CD14-positive monocyte (primary cell): Measurements from ENCODE around the gene UBE2G2. TPM values are rescaled to one million over a fixed set of nuclear protein-coding genes. Genes with fewer than 3 reads are reported as not detected.

ENCODE experiments used
- DNase-seq, 3 donors: peaks; one replicate each; pipeline ENCODE4 v3.0.0-alpha.2; 2011 to 2022
- H2AFZ ChIP-seq: 2 replicates; pipeline ENCODE4 v1.6.0; 2012; ENCODE audit warnings: mild to moderate bottlenecking, low read depth, low read length, inconsistent platforms; ENCODE audit not compliant: insufficient read depth, poor library complexity, severe bottlenecking
- H3K27ac ChIP-seq, 2 donors: 1 replicate in 1 of 2; 2 replicates in 1 of 2; pipeline ENCODE4 v1.5.1; 2012 to 2013; ENCODE audit warnings: low read length in 2 of 2, control low read depth in 1 of 2, inconsistent platforms in 1 of 2, low read depth in 1 of 2, mild to moderate bottlenecking in 1 of 2
- H3K27me3 ChIP-seq, 2 donors: one replicate each; pipeline versions ENCODE4 v1.6.0 to v1.6.1; 2011 to 2013; ENCODE audit warnings: low read length in 2 of 2; ENCODE audit not compliant: control insufficient read depth in 2 of 2, insufficient read depth in 2 of 2
- H3K36me3 ChIP-seq, 2 donors: replicated peaks in 1 of 2; 1 replicate in 1 of 2; 2 replicates in 1 of 2; pipeline versions ENCODE4 v1.5.1 to v1.6.1; 2012 to 2013; ENCODE audit warnings: low read length in 2 of 2, control low read depth in 1 of 2, inconsistent platforms in 1 of 2, mild to moderate bottlenecking in 1 of 2; ENCODE audit not compliant: insufficient read depth in 2 of 2, control insufficient read depth in 1 of 2
- H3K4me1 ChIP-seq, 2 donors: 1 replicate in 1 of 2; 2 replicates in 1 of 2; pipeline versions ENCODE4 v1.5.1 to v1.6.1; 2012 to 2013; ENCODE audit warnings: low read length in 2 of 2, control low read depth in 1 of 2, inconsistent platforms in 1 of 2, mild to moderate bottlenecking in 1 of 2, moderate library complexity in 1 of 2; ENCODE audit not compliant: insufficient read depth in 2 of 2, control insufficient read depth in 1 of 2
- H3K4me2 ChIP-seq: replicated peaks from 2 replicates; pipeline ENCODE3; 2012; ENCODE audit warnings: low read length, moderate library complexity, mild to moderate bottlenecking; ENCODE audit not compliant: poor library complexity, severe bottlenecking; ENCODE audit errors: extremely low read depth
- H3K4me3 ChIP-seq, 3 experiments: fragments of 200-600 bp in 1 of 3; sonication (generic) in 1 of 3; replicated peaks in 1 of 3; 1 replicate in 2 of 3; 2 replicates in 1 of 3; pipeline ENCODE4 v1.5.1; 2011 to 2013; ENCODE audit warnings: low read length in 3 of 3, mild to moderate bottlenecking in 3 of 3, control low read depth in 2 of 3, low read depth in 2 of 3, inconsistent platforms in 1 of 3, moderate library complexity in 1 of 3
- H3K79me2 ChIP-seq: 2 replicates; pipeline ENCODE4 v1.6.0; 2012; ENCODE audit warnings: mild to moderate bottlenecking, control low read depth, inconsistent platforms, low read length, moderate library complexity; ENCODE audit not compliant: insufficient read depth
- H3K9ac ChIP-seq: 2 replicates; pipeline ENCODE4 v1.6.0; 2017; ENCODE audit warnings: low read length, mild to moderate bottlenecking; ENCODE audit not compliant: insufficient read depth, poor library complexity, severe bottlenecking
- H3K9me3 ChIP-seq, 2 donors: replicated peaks in 1 of 2; 1 replicate in 1 of 2; 2 replicates in 1 of 2; pipeline versions ENCODE4 v1.5.1 to v1.6.1; 2012 to 2013; ENCODE audit warnings: low read length in 2 of 2, control low read depth in 1 of 2; ENCODE audit not compliant: control insufficient read depth in 1 of 2, insufficient read depth in 1 of 2
- H4K20me1 ChIP-seq: 2 replicates; pipeline ENCODE4 v1.6.0; 2012; ENCODE audit warnings: mild to moderate bottlenecking, low read length, control low read depth, moderate library complexity; ENCODE audit not compliant: insufficient read depth
- H3K27ac Mint-ChIP-seq, 7 donors: one replicate each; pipeline ENCODE4 v1.8.0; 2020; ENCODE audit warnings: mild to moderate bottlenecking in 7 of 7, mixed read lengths in 7 of 7, moderate library complexity in 6 of 7, inconsistent platforms in 2 of 7
- H3K27me3 Mint-ChIP-seq, 3 donors: one replicate each; pipeline ENCODE4 v1.8.0; 2021 to 2022; ENCODE audit warnings: low read depth in 3 of 3, mild to moderate bottlenecking in 3 of 3, mixed read lengths in 3 of 3, moderate library complexity in 3 of 3, inconsistent platforms in 1 of 3
- H3K36me3 Mint-ChIP-seq, 2 donors: one replicate each; pipeline ENCODE4 v1.8.0; 2020; ENCODE audit warnings: mixed read lengths in 2 of 2, inconsistent platforms in 1 of 2, mild to moderate bottlenecking in 1 of 2
- H3K4me1 Mint-ChIP-seq: one replicate; pipeline ENCODE4 v1.8.0; 2020; ENCODE audit warnings: mild to moderate bottlenecking, mixed read lengths
- H3K4me3 Mint-ChIP-seq, 2 donors: one replicate each; pipeline ENCODE4 v1.8.0; 2020; ENCODE audit warnings: mild to moderate bottlenecking in 2 of 2, mixed read lengths in 2 of 2, moderate library complexity in 1 of 2
- H3K9me3 Mint-ChIP-seq, 7 donors: one replicate each; pipeline ENCODE4 v1.8.0; 2020 to 2022; ENCODE audit warnings: mixed read lengths in 7 of 7, mild to moderate bottlenecking in 6 of 7, moderate library complexity in 6 of 7, inconsistent platforms in 2 of 7
- WGBS: methylation state at CpG from one replicate; pipeline ENCODE4 v1.1.5; 2013; ENCODE audit warnings: missing lambda C conversion rate; ENCODE audit not compliant: insufficient coverage; 5-methylcytosine and 5-hydroxymethylcytosine counted together
- intact Hi-C, 2 donors: fragments of 100-400 bp; cut with micrococcal nuclease; formaldehyde crosslinking; loops; one replicate each; pipeline versions ENCODE4 v1.15.0 to v1.15.1; 2023
- polyA plus RNA-seq, 3 donors: library from polyadenylated mRNA; depleted of rRNA in 1 of 3; unstranded in 2 of 3; stranded (reverse) in 1 of 3; fragments of 300-500 nt in 2 of 3; fragments of >200 nt in 1 of 3; fragmentation: Illumina TruSeq in 2 of 3; gene quantifications; 1 replicate in 2 of 3; 2 replicates in 1 of 3; pipeline ENCODE4 v1.2.3, GENCODE V29; 2012 to 2021
- TF ChIP-seq, protein P1 (sequence below): fragments of 200-600 bp; IDR thresholded peaks from one replicate; pipeline ENCODE4 v1.8.0; 2022; ENCODE audit warnings: antibody characterized with exemption, mild to moderate bottlenecking

Gene UBE2G2
- polyA plus RNA-seq, 3 donors: 22.5 to 123 (median 31.0) TPM

DNA sequence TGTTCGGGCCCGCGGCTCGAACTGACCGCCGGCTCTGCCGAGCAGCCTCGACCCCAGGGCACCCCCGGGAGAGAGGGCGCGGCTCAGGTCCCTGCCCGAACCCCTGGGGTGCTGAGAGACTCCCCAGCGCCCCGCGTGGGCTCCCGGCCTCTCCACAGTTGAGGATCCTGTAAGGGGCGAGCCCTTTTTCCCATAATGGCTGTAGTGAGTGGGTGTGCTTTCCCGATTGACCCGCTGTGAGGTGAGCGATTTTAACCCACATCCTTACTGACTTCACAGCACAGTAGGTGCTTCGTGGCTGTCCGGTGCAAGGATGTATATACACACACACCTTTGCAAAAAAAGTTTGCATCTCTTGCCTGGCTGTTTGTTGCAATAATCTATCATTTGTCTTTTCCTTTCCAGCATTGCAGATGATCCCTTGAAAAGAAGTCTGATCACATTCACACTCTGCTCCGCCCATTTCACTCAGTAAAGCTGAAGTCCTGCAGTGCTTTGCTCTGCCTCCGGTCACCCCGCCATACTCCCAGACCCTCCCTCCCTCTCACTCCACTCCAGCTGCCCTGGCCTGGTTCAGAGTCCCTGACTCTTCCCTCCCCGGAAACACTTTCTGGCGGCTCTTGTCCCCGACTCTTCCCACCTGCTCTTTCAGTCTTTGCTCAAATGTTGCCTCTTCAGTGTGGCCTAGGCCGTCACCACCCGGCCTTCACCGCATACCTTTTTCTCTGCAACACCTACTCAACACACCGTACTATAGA, 955 bp upstream of the UBE2G2 start:
- Histone ChIP-seq H3K79me2 (peaks cover 45% of the 10 kb centered on the region), H4K20me1 (peaks cover 26% of the 10 kb centered on the region), H3K27ac (no peak overlapping the region), H3K36me3 (peaks cover 31 to 58% of the 10 kb centered on the region in 2 donors), H3K9me3 (no peaks in the 10 kb centered on the region), H3K27me3 (no peaks in the 10 kb centered on the region), H3K9ac (peak overlapping the region; percentile 77), H3K4me2 (peak overlapping the region; percentile 93), H3K4me1 (peaks cover 22 to 32% of the 10 kb centered on the region in 2 donors), H2AFZ (peak overlapping the region; percentile 90), H3K4me3 (peak overlapping the region; percentile 65 to 86 (median 73))
- Mint-ChIP-seq H3K27me3 (peaks cover 0 to 2% (median 0%) of the 10 kb centered on the region in 3 donors), H3K9me3 (peaks cover 0 to 2% (median 0%) of the 10 kb centered on the region in 7 donors), H3K36me3 (peaks cover 48 to 57% of the 10 kb centered on the region in 2 donors), H3K4me1 (peaks cover 33% of the 10 kb centered on the region), H3K27ac (peak overlapping the region in 2 of 7 donors; percentile 4 to 28), H3K4me3 (peak overlapping the region; percentile 84 to 88)
- DNase-seq: no peak
- 40% methylated on average over 23 of the region's 32 CpGs for WGBS
- TF ChIP-seq, protein P1, sequence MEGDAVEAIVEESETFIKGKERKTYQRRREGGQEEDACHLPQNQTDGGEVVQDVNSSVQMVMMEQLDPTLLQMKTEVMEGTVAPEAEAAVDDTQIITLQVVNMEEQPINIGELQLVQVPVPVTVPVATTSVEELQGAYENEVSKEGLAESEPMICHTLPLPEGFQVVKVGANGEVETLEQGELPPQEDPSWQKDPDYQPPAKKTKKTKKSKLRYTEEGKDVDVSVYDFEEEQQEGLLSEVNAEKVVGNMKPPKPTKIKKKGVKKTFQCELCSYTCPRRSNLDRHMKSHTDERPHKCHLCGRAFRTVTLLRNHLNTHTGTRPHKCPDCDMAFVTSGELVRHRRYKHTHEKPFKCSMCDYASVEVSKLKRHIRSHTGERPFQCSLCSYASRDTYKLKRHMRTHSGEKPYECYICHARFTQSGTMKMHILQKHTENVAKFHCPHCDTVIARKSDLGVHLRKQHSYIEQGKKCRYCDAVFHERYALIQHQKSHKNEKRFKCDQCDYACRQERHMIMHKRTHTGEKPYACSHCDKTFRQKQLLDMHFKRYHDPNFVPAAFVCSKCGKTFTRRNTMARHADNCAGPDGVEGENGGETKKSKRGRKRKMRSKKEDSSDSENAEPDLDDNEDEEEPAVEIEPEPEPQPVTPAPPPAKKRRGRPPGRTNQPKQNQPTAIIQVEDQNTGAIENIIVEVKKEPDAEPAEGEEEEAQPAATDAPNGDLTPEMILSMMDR: no peak
- intact Hi-C loops: loop anchor here (5.0 kb wide), 3 partner anchors 65 to 120 kb away; partner anchors contain the start of gene ITGB2 (in 1 of the 2)

DNA sequence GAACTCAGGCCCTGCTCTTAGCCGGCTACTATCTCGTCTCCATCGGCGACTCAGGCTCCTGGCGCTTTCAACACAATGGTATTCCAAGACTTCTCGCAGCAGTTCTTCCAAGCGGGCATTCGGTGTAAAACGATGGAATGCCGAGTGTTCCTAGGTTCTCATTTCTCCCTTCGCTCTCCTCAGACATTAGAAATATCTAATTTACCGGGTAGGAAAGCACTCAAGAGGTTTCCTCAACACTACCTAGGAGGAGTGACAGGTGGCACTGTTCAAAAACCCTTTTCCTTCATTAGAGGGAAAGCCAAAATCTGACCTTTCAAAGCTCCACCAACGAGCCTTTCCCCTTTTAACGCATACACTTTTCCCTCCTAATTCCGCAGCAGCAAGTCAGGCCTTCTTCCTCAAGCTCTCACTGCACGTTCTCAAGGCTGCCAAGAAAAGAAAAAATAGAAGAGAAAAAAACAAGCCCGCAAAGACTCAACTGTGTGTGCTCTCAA, 601 bp downstream of the UBE2G2 start:
- H3K4me3 ChIP-seq: peak overlapping the region; percentile 65 to 86 (median 73)
- peaks cover 21 to 55% of the 10 kb centered on the region in 2 donors for H3K36me3 ChIP-seq
- H2AFZ ChIP-seq: peak overlapping the region; percentile 90
- H3K4me1 ChIP-seq: peaks cover 22 to 32% of the 10 kb centered on the region in 2 donors
- no peaks in the 10 kb centered on the region for H3K9me3 ChIP-seq
- intact Hi-C loops: loop anchor here (2.0 to 5.0 kb wide), 4 partner anchors 16 to 121 kb away; partner anchors contain the start of gene ITGB2 (in 1 of the 2)
- H3K27me3 ChIP-seq: no peaks in the 10 kb centered on the region
- Mint-ChIP-seq H3K4me1 (peaks cover 33% of the 10 kb centered on the region), H3K36me3 (peaks cover 44 to 57% of the 10 kb centered on the region in 2 donors), H3K27me3 (peaks cover 0 to 2% (median 0%) of the 10 kb centered on the region in 3 donors), H3K9me3 (peaks cover 0 to 2% (median 0%) of the 10 kb centered on the region in 7 donors), H3K27ac (peak overlapping the region in 6 of 7 donors; percentile 69 to 92 (median 84)), H3K4me3 (peak overlapping the region; percentile 84 to 97)
- TF ChIP-seq, protein P1: peak; percentile 26
- peak overlapping the region; percentile 93 for H3K4me2 ChIP-seq
- peak overlapping the region in 1 of 2 donors; percentile 74 for H3K27ac ChIP-seq
- peak in 1 of 3 donors; percentile 9 for DNase-seq
- peaks cover 55% of the 10 kb centered on the region for H3K79me2 ChIP-seq
- H4K20me1 ChIP-seq: peaks cover 36% of the 10 kb centered on the region
- peak overlapping the region; percentile 77 for H3K9ac ChIP-seq
- WGBS: 9% methylated on average over 16 of the region's 17 CpGs
